Right atrium auricular region (tissue), 2 donors: Measurements from ENCODE around the gene FAM83E. TPM values are rescaled to one million over a fixed set of nuclear protein-coding genes. Genes with fewer than 3 reads are reported as not detected.

Experiments
- DNase-seq: peaks from one replicate; pipeline ENCODE4 v3.0.0-alpha.2; 2019; ENCODE audit warnings: low spot score
- H3K27ac ChIP-seq, 2 donors: fragments of 200-600 bp; sonication (generic); 1 replicate in 1 of 2; 2 replicates in 1 of 2; pipeline ENCODE4 v1.5.1; 2016 to 2019
- H3K27me3 ChIP-seq, 2 donors: fragments of 200-600 bp; sonication (generic); one replicate each; pipeline versions ENCODE4 v1.5.1 to v1.6.0; 2017 to 2019
- H3K36me3 ChIP-seq: fragments of 200-600 bp; sonication (generic); one replicate; pipeline ENCODE4 v1.5.1; 2016
- H3K4me1 ChIP-seq, 2 donors: fragments of 200-600 bp; sonication (generic); one replicate each; pipeline versions ENCODE4 v1.5.1 to v1.6.0; 2017 to 2019
- H3K4me3 ChIP-seq, 2 donors: fragments of 200-600 bp; sonication (generic); 1 replicate in 1 of 2; 2 replicates in 1 of 2; pipeline ENCODE4 v1.5.1; 2017 to 2019; ENCODE audit warnings: mild to moderate bottlenecking in 1 of 2, moderate library complexity in 1 of 2
- H3K9me3 ChIP-seq, 2 donors: fragments of 200-600 bp; sonication (generic); one replicate each; pipeline ENCODE4 v1.5.1; 2019
- CTCF ChIP-seq, 2 donors: fragments of 200-600 bp; sonication (generic); IDR thresholded peaks; one replicate each; pipeline ENCODE4 v1.5.1; 2019; ENCODE audit warnings: antibody characterized with exemption in 2 of 2
- total RNA-seq, 2 donors: library from RNA; depleted of rRNA; stranded (reverse); fragments of >200 nt; gene quantifications; one replicate each; pipeline ENCODE4 v1.1.0, GENCODE V29; 2016

Gene FAM83E
- total RNA-seq, 2 donors from 2014 or later: not detected

DNA sequence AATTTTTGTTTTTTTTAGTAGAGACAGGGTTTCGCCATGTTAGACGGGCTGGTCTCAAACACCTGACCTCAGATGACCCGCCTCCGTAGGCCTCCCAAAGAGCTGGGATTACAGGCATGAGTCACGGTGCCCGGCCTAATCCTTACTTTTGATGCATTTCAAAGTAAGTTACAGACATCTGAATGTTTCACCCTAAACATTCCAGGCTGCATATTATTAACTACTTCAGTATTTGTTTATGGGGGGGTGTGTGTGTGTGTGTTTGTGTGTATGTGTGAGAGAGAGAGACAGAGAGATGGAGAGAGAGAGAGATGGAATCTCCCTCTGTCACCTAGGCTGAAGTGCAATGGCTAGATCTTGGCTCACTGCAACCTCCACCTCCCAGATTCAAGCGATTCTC, 49.8 kb downstream of the FAM83E start:
- no peak overlapping the region for H3K27ac ChIP-seq
- H3K9me3 ChIP-seq: no peaks in the 10 kb centered on the region
- no peaks in the 10 kb centered on the region for H3K27me3 ChIP-seq
- H3K4me1 ChIP-seq: peaks cover 0 to 14% of the 10 kb centered on the region in 2 donors
- H3K36me3 ChIP-seq: no peaks in the 10 kb centered on the region
- DNase-seq: no peak
- H3K4me3 ChIP-seq: no peak overlapping the region
- no peak for TF ChIP-seq CTCF (IDR thresholded peaks at IDR 0.05)

Other genes starting within 250 kb of the FAM83E start
- 10 to 100 TPM; 74.1 to 82.0 TPM for gene KDELR1, start 223.5 kb downstream of the FAM83E start, total RNA-seq
- under 1 TPM; 0.31 to 0.33 TPM for gene GRIN2D, start 221.4 kb downstream of the FAM83E start, total RNA-seq
- gene GRWD1, start 169.1 kb downstream of the FAM83E start, total RNA-seq: 10 to 100 TPM; 10.8 to 19.8 TPM
- under 1 TPM; 0.26 to 0.31 TPM for gene KCNJ14, start 159.5 kb downstream of the FAM83E start, total RNA-seq
- gene CYTH2, start 145.7 kb downstream of the FAM83E start, total RNA-seq: 10 to 100 TPM; 13.3 to 22.5 TPM
- gene LMTK3, start 103.2 kb downstream of the FAM83E start, total RNA-seq: 1 to 10 TPM; 1.3 to 1.6 TPM
- not detected for gene SULT2B1, start 62.9 kb downstream of the FAM83E start, total RNA-seq
- gene SPACA4, start 8.3 kb downstream of the FAM83E start, total RNA-seq: not detected
- gene RPL18, start 4.1 kb upstream of the FAM83E start, total RNA-seq: 1,000 to 10,000 TPM in 1 of 2 donors, 100 to 1,000 TPM in 1; 846 to 1,334 TPM
- gene SPHK2, start 4.4 kb upstream of the FAM83E start, total RNA-seq: 1 to 10 TPM; 6.2 to 8.0 TPM
- 1 to 10 TPM; 2.8 to 5.9 TPM for gene DBP, start 22.3 kb upstream of the FAM83E start, total RNA-seq
- 10 to 100 TPM in 1 of 2 donors, 1 to 10 TPM in 1; 3.4 to 13.3 TPM for gene CA11, start 31.1 kb upstream of the FAM83E start, total RNA-seq
- under 1 TPM in 1 of 2 donors, not detected in 1; 0.16 TPM for gene NTN5, start 57.9 kb upstream of the FAM83E start, total RNA-seq
- not detected for gene FUT2, start 80.9 kb upstream of the FAM83E start, total RNA-seq
- 1 to 10 TPM in 1 of 2 donors, under 1 TPM in 1; 0.70 to 2.4 TPM for gene MAMSTR, start 104.6 kb upstream of the FAM83E start, total RNA-seq
- gene RASIP1, start 125.5 kb upstream of the FAM83E start, total RNA-seq: 10 to 100 TPM; 13.6 to 22.9 TPM
- gene IZUMO1, start 131.8 kb upstream of the FAM83E start, total RNA-seq: not detected
- 1 to 10 TPM; 3.1 to 3.3 TPM for gene FUT1, start 137.6 kb upstream of the FAM83E start, total RNA-seq
- gene FGF21, start 140.4 kb upstream of the FAM83E start, total RNA-seq: not detected
- 10 to 100 TPM; 32.3 to 37.5 TPM for gene BCAT2, start 196.0 kb upstream of the FAM83E start, total RNA-seq
- 1 to 10 TPM; 3.7 to 6.3 TPM for gene HSD17B14, start 221.4 kb upstream of the FAM83E start, total RNA-seq